Tibial artery (tissue), 4 donors: ENCODE results near the gene C6.

Experiments
- DNase-seq, 2 donors: peaks; one replicate each; pipeline ENCODE4 v3.0.0-alpha.2; 2019
- H3K27ac ChIP-seq, 2 donors: fragments of 200-600 bp; sonication (generic) in 1 of 2; 1 replicate in 1 of 2; 2 replicates in 1 of 2; pipeline ENCODE4 v1.5.1; 2018 to 2019; ENCODE audit warnings: mild to moderate bottlenecking in 1 of 2
- H3K27me3 ChIP-seq, 2 donors: fragments of 200-600 bp; sonication (generic) in 1 of 2; one replicate each; pipeline versions ENCODE4 v1.5.1 to v1.6.0; 2016 to 2019
- H3K36me3 ChIP-seq, 3 donors: fragments of 200-600 bp; sonication (generic) in 2 of 3; one replicate each; pipeline ENCODE4 v1.5.1; 2016 to 2019; ENCODE audit warnings: mild to moderate bottlenecking in 2 of 3
- H3K4me1 ChIP-seq, 4 donors: fragments of 200-600 bp; sonication (generic) in 2 of 4; 1 replicate in 3 of 4; 2 replicates in 1 of 4; pipeline ENCODE4 v1.5.1; 2016 to 2019
- H3K4me3 ChIP-seq, 2 donors: fragments of 200-600 bp; sonication (generic) in 1 of 2; 1 replicate in 1 of 2; 2 replicates in 1 of 2; pipeline ENCODE4 v1.5.1; 2018 to 2019; ENCODE audit warnings: mild to moderate bottlenecking in 2 of 2
- H3K9me3 ChIP-seq, 3 donors: fragments of 200-600 bp; sonication (generic) in 1 of 3; one replicate each; pipeline ENCODE4 v1.5.1; 2016 to 2019
- intact Hi-C: fragments of 100-400 bp; cut with DNase I; formaldehyde crosslinking; loops from one replicate; pipeline ENCODE4 v1.15.0; 2023; ENCODE audit warnings: low total_unique reads
- TF ChIP-seq, protein P1 (sequence below), 2 experiments: fragments of 200-600 bp in 1 of 2; fragments of 450-650 bp in 1 of 2; IDR thresholded peaks; one replicate each; pipeline ENCODE4 v1.5.1; 2017 to 2019; ENCODE audit warnings: antibody characterized with exemption in 2 of 2, mild to moderate bottlenecking in 1 of 2, moderate library complexity in 1 of 2

Gene C6

DNA sequence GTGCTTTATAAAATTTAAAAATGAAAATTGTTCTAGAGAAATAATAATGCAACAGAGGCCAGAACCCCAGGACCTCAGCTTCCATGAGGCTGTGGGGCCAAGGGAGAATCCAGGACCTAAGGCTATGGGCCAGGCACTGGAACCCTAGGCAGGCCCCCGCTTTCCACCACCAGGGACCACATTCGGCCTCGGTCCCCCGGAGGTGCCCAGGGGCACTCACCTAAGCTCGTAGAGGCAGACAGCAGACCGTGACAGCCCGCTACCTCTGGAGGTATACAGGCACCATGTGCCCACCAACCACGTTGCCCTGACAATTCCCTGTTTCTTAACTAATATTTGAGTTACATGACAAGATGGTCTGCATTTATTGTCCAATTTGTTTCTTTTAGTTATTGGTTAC, 92.7 kb downstream of the C6 start:
- H3K27ac ChIP-seq: no peak overlapping the region
- intact Hi-C loops: no loop called here
- TF ChIP-seq, protein P1, sequence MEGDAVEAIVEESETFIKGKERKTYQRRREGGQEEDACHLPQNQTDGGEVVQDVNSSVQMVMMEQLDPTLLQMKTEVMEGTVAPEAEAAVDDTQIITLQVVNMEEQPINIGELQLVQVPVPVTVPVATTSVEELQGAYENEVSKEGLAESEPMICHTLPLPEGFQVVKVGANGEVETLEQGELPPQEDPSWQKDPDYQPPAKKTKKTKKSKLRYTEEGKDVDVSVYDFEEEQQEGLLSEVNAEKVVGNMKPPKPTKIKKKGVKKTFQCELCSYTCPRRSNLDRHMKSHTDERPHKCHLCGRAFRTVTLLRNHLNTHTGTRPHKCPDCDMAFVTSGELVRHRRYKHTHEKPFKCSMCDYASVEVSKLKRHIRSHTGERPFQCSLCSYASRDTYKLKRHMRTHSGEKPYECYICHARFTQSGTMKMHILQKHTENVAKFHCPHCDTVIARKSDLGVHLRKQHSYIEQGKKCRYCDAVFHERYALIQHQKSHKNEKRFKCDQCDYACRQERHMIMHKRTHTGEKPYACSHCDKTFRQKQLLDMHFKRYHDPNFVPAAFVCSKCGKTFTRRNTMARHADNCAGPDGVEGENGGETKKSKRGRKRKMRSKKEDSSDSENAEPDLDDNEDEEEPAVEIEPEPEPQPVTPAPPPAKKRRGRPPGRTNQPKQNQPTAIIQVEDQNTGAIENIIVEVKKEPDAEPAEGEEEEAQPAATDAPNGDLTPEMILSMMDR (IDR thresholded peaks at IDR 0.05): no peak
- H3K4me3 ChIP-seq: no peak overlapping the region
- no peak for DNase-seq
- H3K4me1 ChIP-seq: no peaks in the 10 kb centered on the region
- H3K9me3 ChIP-seq: no peaks in the 10 kb centered on the region
- no peaks in the 10 kb centered on the region for H3K36me3 ChIP-seq
- H3K27me3 ChIP-seq: no peaks in the 10 kb centered on the region

- intact Hi-C loops: no loop called here
- Histone ChIP-seq H3K27ac (no peak overlapping the region), H3K4me1 (no peaks in the 10 kb centered on the region), H3K27me3 (no peaks in the 10 kb centered on the region), H3K9me3 (no peaks in the 10 kb centered on the region), H3K36me3 (no peaks in the 10 kb centered on the region), H3K4me3 (no peak overlapping the region)
- TF ChIP-seq, protein P1 (IDR thresholded peaks at IDR 0.05): no peak
- no peak for DNase-seq
These were observed 95.2 kb downstream of the C6 start for GRCh38 chr5:41118177-41118576.

DNA sequence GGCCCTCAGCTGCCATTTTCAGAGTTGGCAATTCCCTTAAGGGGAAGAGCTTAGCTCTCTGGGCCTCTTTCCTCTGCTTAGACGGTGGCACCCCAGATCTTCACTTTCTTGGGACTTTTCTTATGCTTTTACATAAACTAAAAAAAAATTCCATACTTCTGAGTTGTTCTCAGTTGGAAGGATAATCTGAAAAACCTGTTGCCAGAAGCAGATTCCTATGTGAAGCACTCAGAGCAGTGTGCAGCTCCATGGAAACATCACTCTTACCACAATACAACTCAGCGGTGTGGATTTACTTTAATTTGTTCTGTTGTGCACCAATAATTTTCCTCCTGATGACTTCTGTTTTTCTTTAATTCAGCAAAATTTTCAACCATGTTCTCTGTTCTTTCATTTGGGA, 98.1 kb downstream of the C6 start:
- DNase-seq: no peak
- no peaks in the 10 kb centered on the region for H3K36me3 ChIP-seq
- no peak overlapping the region for H3K27ac ChIP-seq
- no peak overlapping the region for H3K4me3 ChIP-seq
- no peaks in the 10 kb centered on the region for H3K27me3 ChIP-seq
- no peaks in the 10 kb centered on the region for H3K4me1 ChIP-seq
- TF ChIP-seq, protein P1 (IDR thresholded peaks at IDR 0.05): no peak
- no peaks in the 10 kb centered on the region for H3K9me3 ChIP-seq
- intact Hi-C loops: no loop called here

DNA sequence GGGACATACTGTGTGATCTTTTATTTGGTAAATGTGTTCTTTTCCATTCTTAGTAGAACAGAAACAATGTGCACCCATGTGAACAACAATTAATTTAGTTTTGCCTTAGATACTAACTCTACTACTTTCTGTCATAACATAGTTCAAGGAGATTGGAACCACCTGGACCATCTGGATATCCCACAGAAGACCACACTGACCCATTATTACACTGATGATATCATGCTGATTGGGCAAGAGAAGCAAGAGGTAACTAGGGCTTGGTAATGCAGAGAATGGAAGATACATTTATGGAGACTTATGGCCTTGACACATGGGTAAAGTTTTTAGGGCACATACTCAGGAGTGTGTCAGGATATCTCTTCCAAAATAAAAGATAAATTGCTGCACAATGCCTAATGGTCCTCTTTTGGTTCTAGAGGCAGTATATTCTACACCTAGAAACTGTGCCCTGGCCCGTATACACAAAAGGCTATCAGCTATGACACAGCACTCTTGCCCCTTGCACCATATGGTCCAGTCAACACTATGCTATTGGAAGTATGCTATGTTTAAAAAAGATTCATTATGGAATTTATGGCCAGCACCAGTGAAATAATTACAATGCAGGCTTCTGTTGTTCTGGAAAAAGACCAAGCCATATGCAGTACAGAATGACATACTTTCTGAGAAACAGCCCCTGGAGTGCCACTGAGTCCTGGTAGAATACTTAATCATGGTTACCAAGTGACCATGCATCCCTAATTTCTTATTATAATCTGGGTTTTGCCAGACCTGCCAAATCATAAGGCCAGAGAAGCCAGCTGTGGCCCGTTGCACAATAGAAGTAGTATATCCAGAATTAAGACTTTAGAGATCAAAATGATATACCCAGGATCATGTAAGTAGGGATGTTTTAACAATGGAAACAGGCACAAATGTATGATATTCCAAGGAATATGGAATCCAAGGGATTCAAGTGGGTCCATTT, 100.6 kb downstream of the C6 start:
- Histone ChIP-seq H3K4me3 (no peak overlapping the region), H3K27ac (no peak overlapping the region), H3K9me3 (no peaks in the 10 kb centered on the region), H3K27me3 (no peaks in the 10 kb centered on the region), H3K36me3 (no peaks in the 10 kb centered on the region), H3K4me1 (no peaks in the 10 kb centered on the region)
- no peak for DNase-seq
- intact Hi-C loops: no loop called here
- TF ChIP-seq, protein P1 (IDR thresholded peaks at IDR 0.05): no peak

- no peaks in the 10 kb centered on the region for H3K36me3 ChIP-seq
- no peak for DNase-seq
- intact Hi-C loops: no loop called here
These were observed 104.1 kb downstream of the C6 start for GRCh38 chr5:41109186-41109585.

More at GRCh38 chr5:41109186-41109585, 104.1 kb downstream of the C6 start:
- Histone ChIP-seq H3K4me3 (no peak overlapping the region), H3K9me3 (no peaks in the 10 kb centered on the region), H3K4me1 (no peaks in the 10 kb centered on the region), H3K27me3 (no peaks in the 10 kb centered on the region), H3K27ac (no peak overlapping the region)
- TF ChIP-seq, protein P1 (IDR thresholded peaks at IDR 0.05): no peak
